Stimulated activated CD4-positive, alpha-beta T cell treated with anti-CD3 and anti-CD28 coated beads, Interleukin-1b, Interleukin-23, amount 100 ng/mL, for 24 hours (primary cell): ENCODE measurements around the gene NOXA1.

Experiments
- DNase-seq, 4 experiments: peaks; one replicate each; pipeline ENCODE4 v3.0.0-alpha.2; 2020; ENCODE audit warnings: low read depth in 4 of 4, low spot score in 1 of 4

NOXA1 gene

DNA sequence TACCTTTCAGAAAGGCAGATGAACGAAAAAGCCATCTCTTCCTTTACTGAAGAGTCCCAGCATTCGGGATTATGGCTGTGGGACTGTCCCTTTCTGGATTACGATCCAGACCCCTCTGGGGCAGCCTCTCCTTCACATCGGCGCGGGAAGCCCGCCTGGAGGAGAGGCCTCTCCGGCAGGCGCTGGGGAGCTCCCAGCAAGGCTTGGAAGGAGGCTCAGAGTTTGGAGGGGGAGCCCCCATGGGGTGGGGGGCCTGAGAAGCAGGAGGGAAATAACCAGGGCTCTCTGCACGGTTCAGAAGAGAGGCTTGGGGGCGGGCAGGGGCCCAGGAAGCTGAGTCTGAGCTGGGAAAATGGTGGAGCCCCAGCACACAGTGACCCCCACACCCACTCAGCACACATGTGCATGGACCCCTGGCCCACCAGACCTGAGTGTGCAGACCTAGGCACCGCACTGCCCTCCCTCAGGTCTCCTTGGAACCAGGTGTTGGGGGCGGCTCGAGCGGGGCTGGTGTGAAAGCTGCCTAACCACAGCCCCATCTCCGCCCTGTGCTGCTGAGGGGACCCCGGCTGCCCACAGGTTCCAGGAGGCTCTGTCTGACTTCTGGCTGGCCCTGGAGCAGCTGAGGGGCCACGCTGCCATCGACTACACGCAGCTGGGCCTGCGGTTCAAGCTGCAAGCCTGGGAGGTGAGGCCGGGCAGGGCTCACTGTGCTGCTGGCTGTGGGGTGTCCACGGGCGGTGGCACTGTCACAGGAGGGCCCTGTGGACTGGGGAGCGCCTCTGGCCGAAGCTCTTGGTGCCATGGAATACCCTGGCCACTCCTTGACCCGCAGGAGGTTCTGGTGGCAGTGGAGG is 4.5 kb downstream of the NOXA1 start:
- DNase-seq, result no peak

- no peak for DNase-seq
These were observed 5.1 kb downstream of the NOXA1 start for GRCh38 chr9:137428311-137428630.

- no peak for DNase-seq
These were observed 5.8 kb downstream of the NOXA1 start for GRCh38 chr9:137428841-137429545.

GRCh38 chr9:137429546-137429890 is 6.3 kb downstream of the NOXA1 start:
- no peak for DNase-seq

- DNase-seq, result no peak
These were observed 7.0 kb downstream of the NOXA1 start for GRCh38 chr9:137429974-137430722.

DNA sequence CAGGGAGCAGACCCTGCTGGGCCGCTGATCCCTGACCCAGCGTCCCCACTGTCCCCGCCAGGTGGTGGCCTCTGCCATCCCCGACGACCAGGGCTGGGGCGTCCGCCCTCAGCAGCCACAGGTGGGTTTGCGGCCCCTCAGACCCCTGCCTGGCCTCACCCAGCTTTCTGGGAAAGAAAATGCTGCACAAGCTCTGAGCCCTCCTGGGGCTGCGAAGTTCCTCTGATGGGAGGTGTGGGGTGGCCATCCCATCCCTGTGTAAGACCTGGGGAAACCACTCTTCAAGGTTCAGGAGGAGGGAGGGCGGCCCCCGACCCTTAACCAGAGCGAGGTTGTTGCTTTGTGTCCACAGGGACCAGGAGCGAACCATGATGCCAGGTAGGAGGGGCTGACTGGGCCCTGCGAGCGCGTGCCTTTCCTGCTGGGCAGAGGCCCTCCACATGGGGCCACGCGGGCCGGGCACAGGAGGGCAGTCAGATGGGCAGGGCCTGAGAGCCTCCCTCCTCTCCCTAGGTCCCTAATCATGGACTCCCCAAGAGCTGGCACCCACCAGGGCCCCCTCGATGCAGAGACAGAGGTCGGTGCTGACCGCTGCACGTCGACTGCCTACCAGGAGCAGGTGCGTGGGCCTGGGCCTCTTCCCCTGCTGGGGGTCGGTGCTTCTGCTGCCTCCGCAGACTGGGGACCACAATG is 7.7 kb downstream of the NOXA1 start:
- no peak for DNase-seq

- DNase-seq, result no peak
These were observed 8.3 kb downstream of the NOXA1 start for GRCh38 chr9:137431416-137431931.

DNA sequence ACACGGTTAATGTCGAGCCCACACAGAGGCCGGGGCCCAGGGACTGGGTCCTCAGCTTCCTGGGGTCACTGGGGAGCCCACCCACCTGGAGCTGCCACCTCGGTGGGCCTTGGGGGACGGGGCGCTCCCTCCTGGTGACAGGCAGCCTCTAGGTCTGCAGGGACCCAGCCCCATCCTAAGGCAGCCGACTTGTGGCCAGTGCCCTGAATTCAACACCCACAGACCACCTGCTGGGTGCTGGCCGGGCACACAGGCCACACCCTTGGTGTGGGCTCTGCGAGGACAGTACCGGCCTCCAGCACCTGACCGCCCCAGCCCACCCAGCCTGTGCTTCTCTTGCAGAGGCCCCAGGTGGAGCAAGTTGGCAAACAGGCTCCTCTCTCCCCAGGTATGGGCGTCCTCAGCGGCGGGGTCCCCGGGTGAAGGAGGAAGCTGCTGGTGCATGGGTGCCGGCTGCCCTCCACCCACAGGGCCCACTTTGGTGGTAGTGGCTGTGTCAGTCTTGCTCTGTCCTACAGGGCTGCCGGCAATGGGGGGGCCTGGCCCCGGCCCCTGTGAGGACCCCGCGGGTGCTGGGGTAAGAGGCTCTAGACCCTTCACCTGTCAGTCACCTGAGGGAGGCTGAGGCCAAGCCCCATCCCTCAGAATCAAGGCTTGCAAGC is 9.6 kb downstream of the NOXA1 start:
- DNase-seq, result no peak

- no peak for DNase-seq
These were observed 10.2 kb downstream of the NOXA1 start for GRCh38 chr9:137433349-137433915.

DNA sequence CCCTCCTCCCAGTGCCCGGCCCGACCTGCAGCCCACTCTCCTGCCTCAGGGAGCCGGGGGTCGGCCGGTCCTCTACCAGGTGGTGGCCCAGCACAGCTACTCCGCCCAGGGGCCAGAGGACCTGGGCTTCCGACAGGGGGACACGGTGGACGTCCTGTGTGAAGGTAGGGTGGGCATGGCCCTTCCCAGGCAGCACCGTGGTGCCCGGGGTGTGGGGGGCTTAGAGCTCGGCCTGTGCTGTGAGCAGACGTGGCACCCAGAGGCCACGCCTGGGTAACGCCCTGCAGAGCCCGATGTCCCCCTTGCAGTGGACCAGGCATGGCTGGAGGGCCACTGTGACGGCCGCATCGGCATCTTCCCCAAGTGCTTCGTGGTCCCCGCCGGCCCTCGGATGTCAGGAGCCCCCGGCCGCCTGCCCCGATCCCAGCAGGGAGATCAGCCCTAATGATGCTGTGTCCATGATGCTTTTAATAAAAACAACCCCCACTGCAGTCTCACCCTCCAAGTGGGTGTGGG is 10.8 kb downstream of the NOXA1 start:
- no peak for DNase-seq

DNA sequence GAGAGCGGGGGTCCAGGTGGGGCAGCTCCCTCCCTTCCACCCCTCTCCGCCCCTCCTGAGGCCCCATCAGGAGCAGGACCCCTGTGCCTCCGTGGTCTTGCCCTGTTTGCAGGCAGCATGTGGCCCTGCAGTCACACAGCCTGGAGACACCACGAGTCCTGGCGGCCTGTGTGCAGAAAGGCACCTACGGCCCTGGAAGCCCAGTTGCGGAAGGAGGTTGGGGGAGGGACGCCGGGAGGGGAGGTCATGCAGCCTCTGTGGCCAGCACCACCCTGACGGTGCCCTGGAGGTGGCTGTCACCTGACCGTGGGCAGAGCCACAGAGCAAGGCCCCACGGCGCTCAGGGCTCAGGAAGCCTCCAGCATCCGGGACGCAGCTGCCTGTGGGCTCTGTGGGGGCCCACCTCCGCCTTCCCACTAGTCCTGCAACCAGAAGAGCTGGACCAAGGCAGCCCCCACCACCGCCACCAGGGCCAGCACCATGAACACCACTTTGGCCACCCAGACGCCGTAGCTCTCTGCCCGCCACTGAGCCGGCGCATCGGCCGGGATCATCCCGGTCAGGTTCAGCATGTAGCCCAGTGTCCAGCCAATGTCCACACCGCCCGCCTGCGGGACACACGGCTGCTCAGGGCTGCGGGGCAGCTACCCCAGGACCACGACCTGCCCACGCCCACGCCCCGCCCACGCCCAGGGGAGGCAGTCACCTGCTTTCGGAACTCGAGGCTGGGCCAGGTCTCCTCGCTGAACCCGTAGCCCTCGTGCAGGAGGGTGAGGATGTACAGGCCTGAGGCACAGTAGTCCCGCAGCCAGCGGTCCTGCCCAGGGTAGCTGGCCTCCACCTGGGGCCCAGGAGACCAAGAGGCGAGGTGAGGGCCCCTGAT is 11.5 kb downstream of the NOXA1 start:
- DNase-seq, result no peak

GRCh38 chr9:137435381-137435891 is 12.2 kb downstream of the NOXA1 start:
- no peak for DNase-seq

GRCh38 chr9:137435980-137436760 is 13.0 kb downstream of the NOXA1 start:
- DNase-seq, result no peak

GRCh38 chr9:137436761-137437600 is 13.8 kb downstream of the NOXA1 start:
- DNase-seq, result no peak

DNA sequence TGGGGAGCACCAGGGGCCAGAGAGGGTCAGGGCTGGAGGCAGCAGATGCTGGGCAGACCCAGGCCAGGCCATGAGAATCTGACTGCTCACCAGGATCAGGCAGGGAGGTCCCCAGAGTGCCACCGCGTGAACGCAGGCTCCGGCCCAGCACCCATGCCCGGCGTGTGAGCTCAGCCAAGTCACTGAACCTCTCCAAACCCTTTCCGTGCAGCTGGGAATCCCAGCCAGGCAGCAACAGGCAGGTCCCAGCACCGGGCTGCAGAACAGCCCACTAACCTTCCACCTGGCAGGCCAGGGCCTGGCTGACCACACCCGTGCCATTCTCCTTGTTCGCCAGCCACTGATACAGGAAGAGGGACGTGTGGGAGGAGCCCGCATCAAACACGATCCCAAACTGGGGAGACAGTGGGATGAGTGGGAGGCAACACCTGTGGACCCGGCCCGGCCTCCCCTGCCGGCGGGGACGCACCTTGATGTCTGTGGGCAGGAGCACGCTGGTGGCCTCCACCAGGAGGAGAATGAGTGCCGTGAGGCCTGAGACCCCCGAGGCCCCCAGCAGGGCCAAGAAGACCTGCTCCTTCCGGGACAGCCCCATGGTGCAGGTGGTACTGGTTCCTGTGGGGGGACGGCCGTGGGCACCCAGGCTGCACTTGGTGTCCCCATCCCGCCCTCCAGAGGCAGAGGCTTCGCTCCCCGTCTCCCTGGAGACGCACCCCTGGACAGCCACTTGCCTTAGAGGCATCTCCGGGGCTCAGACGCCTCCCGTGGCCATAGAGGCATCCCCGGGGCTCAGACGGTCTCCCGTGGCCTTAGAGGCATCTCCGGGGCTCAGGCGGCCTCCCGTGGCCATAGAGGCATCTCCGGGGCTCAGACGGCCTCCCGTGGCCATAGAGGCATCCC is 14.7 kb downstream of the NOXA1 start:
- no peak for DNase-seq

GRCh38 chr9:137438591-137439157 is 15.5 kb downstream of the NOXA1 start:
- DNase-seq, result no peak
